ENCODE results near the gene STIM1.

The STIM1 gene

GRCh38 chr11:3836903-3837302 lies 18.6 kb upstream of the STIM1 start:
- no peaks in the 10 kb centered on the region for H3K27me3 ChIP-seq (ENCODE audit: insufficient read depth, poor library complexity, severe bottlenecking)
- TF ChIP-seq SPI1 (IDR thresholded peaks at IDR 0.05; ENCODE audit: borderline replicate concordance, low read depth) (peak; percentile 80), CTCF (IDR thresholded peaks at IDR 0.05; ENCODE audit: insufficient read depth, low read length) (no peak), GABPA (IDR thresholded peaks at IDR 0.05; ENCODE audit: low read depth) (peak; percentile 46), POLR2AphosphoS5 (IDR thresholded peaks at IDR 0.05; ENCODE audit: low read depth) (peak; percentile 44; the same call in 1 of the 2 replicates)
- TF ChIP-seq, protein P1, sequence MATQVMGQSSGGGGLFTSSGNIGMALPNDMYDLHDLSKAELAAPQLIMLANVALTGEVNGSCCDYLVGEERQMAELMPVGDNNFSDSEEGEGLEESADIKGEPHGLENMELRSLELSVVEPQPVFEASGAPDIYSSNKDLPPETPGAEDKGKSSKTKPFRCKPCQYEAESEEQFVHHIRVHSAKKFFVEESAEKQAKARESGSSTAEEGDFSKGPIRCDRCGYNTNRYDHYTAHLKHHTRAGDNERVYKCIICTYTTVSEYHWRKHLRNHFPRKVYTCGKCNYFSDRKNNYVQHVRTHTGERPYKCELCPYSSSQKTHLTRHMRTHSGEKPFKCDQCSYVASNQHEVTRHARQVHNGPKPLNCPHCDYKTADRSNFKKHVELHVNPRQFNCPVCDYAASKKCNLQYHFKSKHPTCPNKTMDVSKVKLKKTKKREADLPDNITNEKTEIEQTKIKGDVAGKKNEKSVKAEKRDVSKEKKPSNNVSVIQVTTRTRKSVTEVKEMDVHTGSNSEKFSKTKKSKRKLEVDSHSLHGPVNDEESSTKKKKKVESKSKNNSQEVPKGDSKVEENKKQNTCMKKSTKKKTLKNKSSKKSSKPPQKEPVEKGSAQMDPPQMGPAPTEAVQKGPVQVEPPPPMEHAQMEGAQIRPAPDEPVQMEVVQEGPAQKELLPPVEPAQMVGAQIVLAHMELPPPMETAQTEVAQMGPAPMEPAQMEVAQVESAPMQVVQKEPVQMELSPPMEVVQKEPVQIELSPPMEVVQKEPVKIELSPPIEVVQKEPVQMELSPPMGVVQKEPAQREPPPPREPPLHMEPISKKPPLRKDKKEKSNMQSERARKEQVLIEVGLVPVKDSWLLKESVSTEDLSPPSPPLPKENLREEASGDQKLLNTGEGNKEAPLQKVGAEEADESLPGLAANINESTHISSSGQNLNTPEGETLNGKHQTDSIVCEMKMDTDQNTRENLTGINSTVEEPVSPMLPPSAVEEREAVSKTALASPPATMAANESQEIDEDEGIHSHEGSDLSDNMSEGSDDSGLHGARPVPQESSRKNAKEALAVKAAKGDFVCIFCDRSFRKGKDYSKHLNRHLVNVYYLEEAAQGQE (IDR thresholded peaks at IDR 0.05; ENCODE audit: insufficient replicate concordance, low read depth), result peak; percentile 38
- peak overlapping the region; percentile 93 for H3K27ac ChIP-seq (replicated peaks)
- DNase-seq (ENCODE audit: low read depth in 1 of 2, low spot score in 1 of 2), result peak; percentile 86 to 94
- H3K4me3 ChIP-seq (replicated peaks; ENCODE audit: insufficient read depth, low read length), result peak overlapping the region; percentile 62

DNA sequence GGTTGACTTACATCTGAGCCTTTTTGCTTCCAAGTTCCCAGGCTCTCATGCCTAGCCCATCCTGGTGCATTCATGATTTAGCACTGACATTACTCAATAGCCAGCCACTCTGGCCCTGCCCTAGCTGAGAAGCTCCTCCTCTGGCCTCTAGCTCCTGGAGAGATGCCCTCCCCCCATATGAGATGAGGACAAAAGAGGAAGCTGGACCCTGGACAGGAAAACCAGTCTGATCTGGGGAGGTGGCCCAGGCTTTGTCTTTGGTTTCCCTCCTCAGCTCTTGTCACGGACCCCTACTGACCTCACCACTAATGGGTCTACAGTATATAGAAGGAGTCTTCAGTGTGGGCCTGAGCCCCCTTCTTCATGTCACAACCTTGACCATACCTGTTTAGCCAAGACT lies 17.7 kb upstream of the STIM1 start:
- DNase-seq (ENCODE audit: low read depth in 1 of 2, low spot score in 1 of 2), result peak; percentile 92 to 98
- H3K27ac ChIP-seq (replicated peaks), result peak overlapping the region; percentile 93
- H3K4me3 ChIP-seq (replicated peaks; ENCODE audit: insufficient read depth, low read length), result peak overlapping the region; percentile 62
- no peaks in the 10 kb centered on the region for H3K27me3 ChIP-seq (ENCODE audit: insufficient read depth, poor library complexity, severe bottlenecking)
- TF ChIP-seq SPI1 (IDR thresholded peaks at IDR 0.05; ENCODE audit: borderline replicate concordance, low read depth), result peak; percentile 90
- TF ChIP-seq GABPA (IDR thresholded peaks at IDR 0.05; ENCODE audit: low read depth), result no peak

DNA sequence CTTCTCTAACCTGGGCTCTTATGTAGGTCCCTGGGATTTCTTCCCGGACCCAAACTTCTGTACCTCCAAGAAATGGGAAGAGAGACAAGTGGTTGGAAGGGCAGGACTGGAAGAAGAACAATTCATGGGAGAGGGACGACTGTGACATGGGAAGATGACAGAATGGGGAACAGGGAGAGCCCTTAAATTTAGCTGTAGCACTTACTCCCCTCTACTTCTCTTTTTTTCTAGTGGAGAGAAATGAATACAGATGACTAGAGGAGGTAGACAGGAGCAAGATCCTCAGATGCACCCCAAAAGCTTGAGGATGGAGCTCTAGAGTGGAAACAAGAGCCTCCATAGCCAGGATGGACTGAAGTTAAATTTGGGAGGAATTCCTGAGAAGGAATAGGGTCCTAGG lies 17.0 kb upstream of the STIM1 start:
- H3K27me3 ChIP-seq (ENCODE audit: insufficient read depth, poor library complexity, severe bottlenecking), result no peaks in the 10 kb centered on the region
- H3K4me3 ChIP-seq (replicated peaks; ENCODE audit: insufficient read depth, low read length), result peak overlapping the region; percentile 62
- TF ChIP-seq CTCF (IDR thresholded peaks at IDR 0.05; ENCODE audit: insufficient read depth, low read length), result no peak
- TF ChIP-seq SPI1 (IDR thresholded peaks at IDR 0.05; ENCODE audit: borderline replicate concordance, low read depth), result peak; percentile 83; the same call in 1 of the 2 replicates
- H3K27ac ChIP-seq (replicated peaks), result peak overlapping the region; percentile 93
- DNase-seq (ENCODE audit: low read depth in 1 of 2, low spot score in 1 of 2), result peak in 1 of 2 experiments; percentile 44

DNA sequence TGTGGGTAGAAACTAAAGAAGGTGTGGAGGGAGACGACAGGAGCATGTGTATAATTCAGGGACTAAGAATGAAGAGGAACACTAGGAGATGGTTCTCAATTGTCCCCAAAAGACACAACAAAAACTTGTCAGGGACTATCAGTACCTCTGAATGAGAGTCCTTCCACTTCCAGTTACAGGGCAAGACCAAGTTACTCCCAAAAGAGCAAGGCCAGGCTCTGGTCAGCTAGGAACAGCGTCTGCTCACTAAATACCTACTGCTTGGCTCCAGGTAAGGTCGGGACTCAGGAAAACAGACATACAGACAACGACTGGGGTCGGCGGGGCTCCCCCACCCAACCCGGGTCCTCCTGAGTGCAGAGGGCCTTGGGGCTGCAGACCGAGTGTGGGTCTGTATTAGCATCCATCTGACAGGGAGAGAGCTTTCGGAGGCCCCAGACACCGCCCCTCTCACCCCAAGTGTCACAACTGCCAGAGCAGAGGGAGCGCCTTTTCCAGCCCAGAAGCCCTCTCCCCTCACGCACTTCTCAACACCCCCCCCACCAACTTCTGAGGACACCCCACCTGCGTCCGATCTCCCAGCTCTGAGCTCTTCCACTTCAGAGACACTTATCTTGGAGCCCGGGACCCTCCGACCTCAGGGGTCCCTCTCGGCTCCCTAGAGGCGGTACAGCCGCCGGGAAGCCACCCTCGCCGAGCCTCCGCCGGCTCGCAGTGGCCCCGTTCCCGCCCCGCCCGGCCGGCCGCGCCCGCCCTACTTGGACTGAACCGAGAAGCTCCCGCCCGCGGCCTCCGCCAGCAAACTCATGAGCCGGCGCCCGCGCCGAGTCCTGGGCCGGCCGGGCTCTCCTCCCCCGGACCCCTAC lies 15.2 kb upstream of the STIM1 start:
- DNase-seq (ENCODE audit: low read depth in 1 of 2, low spot score in 1 of 2), result peak in 1 of 2 experiments; percentile 58
- no peaks in the 10 kb centered on the region for H3K27me3 ChIP-seq (ENCODE audit: insufficient read depth, poor library complexity, severe bottlenecking)
- H3K27ac ChIP-seq (replicated peaks), result peak overlapping the region; percentile 93
- peak overlapping the region; percentile 62 for H3K4me3 ChIP-seq (replicated peaks; ENCODE audit: insufficient read depth, low read length)
- TF ChIP-seq SPI1 (IDR thresholded peaks at IDR 0.05; ENCODE audit: borderline replicate concordance, low read depth) (no peak), POLR2AphosphoS5 (IDR thresholded peaks at IDR 0.05; ENCODE audit: low read depth) (peak; percentile 40; the same call in 1 of the 2 replicates)

DNA sequence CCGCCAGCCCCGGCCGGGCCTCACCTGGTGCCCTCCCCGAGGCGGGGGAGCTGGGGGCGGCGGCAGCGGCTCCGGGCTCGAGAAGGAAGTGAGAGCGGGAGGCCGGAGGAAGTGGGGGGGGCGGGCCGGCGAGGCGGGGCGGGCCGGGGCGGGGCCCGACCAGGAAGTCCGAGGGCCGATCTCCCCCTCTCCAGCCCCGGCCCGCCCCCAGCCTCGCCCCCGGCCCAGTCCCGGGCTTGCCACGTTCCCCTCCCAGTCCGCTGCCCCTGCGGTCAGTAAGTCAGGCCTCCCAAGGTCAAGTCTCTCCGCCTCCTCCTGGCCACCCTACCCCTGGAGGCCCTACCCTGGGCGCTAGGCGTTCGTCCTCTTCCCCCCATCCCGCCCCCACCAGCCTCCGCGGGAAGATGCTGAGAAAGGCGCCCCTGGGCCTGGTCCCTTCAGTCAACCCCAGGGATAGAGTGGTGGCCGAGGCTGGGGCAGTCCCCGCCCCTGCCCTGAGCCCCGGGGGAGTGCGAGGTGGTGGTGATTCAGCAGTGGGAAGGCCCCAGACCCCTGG lies 14.5 kb upstream of the STIM1 start, which contains the start of gene RHOG:
RHOG (minus strand) TSS at position 90 of the 556 bp plus-strand sequence. CDS start 12,821 bp downstream, outside the sequence.
- DNase-seq (ENCODE audit: low read depth in 1 of 2, low spot score in 1 of 2), result peak; percentile 86 to 94
- TF ChIP-seq GABPA (IDR thresholded peaks at IDR 0.05; ENCODE audit: low read depth) (no peak), SPI1 (IDR thresholded peaks at IDR 0.05; ENCODE audit: borderline replicate concordance, low read depth) (peak; percentile 62; the same call in 1 of the 2 replicates), CTCF (IDR thresholded peaks at IDR 0.05; ENCODE audit: insufficient read depth, low read length) (no peak), POLR2AphosphoS5 (IDR thresholded peaks at IDR 0.05; ENCODE audit: low read depth) (no peak)
- TF ChIP-seq, protein P1 (IDR thresholded peaks at IDR 0.05; ENCODE audit: insufficient replicate concordance, low read depth), result no peak

More for the DNA sequence above, 14.5 kb upstream of the STIM1 start, which contains the start of gene RHOG:
- H3K27ac ChIP-seq (replicated peaks), result peak within 1 kb of the TSS; percentile 93
- H3K27me3 ChIP-seq (ENCODE audit: insufficient read depth, poor library complexity, severe bottlenecking), result no peaks in the 10 kb centered on the region
- peak within 1 kb of the TSS; percentile 62 for H3K4me3 ChIP-seq (replicated peaks; ENCODE audit: insufficient read depth, low read length)

Data from HL-60 (cell line).